Retina (tissue), 1 donor: ENCODE results near the gene BBOX1.
"Not testable (repeated sequence)": the region's sequence is repeated elsewhere in the genome, so short reads cannot be mapped to it uniquely, and the experiment has no call there.

ENCODE experiments used
- DNase-seq: peaks from one replicate; pipeline ENCODE4 v3.0.0-alpha.2; 2016

The BBOX1 gene, protein sequence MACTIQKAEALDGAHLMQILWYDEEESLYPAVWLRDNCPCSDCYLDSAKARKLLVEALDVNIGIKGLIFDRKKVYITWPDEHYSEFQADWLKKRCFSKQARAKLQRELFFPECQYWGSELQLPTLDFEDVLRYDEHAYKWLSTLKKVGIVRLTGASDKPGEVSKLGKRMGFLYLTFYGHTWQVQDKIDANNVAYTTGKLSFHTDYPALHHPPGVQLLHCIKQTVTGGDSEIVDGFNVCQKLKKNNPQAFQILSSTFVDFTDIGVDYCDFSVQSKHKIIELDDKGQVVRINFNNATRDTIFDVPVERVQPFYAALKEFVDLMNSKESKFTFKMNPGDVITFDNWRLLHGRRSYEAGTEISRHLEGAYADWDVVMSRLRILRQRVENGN

DNA sequence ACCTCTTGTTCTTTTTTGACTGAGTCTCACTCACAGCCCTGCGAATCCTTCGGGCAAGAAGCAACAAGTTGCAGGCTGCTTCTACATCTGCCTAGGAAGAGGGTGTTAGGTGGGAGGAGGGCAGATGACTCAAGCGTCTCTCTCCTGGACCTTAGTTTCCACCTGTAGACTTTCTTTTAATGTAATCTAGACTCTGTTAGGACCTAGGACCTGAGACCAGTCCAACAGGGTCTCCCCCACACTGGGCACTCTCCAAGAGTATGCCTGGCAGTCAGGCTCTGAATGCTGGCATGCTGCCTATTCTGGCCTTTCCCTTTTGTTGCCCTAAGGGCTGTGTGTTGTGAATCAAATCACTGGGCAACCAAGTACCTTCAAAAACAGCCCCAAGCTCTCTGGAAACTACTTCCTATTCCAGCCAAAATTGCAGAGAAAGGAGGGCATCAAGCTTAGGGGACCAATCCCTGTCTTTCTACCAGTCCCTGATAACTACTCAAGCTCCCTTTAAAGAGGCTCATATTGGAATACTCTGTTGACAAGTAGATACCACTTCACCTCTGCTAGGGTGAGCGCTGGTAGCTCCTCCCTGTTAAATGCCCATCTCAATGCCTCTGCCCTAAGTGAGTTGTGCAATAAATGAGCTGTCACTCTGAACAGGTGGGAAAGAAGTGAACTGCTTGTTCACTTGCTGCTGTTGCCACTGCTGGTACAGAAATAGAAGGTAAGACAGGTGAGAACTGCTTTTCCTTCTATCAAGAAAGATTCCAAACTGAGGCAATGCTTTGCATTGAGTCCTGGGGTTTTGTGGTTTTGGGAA, at the start of gene BBOX1:
BBOX1 (plus strand) TSS at position 514 of the 814 bp plus-strand sequence. CDS start 14,616 bp downstream, outside the sequence.
- no peak for DNase-seq

DNA sequence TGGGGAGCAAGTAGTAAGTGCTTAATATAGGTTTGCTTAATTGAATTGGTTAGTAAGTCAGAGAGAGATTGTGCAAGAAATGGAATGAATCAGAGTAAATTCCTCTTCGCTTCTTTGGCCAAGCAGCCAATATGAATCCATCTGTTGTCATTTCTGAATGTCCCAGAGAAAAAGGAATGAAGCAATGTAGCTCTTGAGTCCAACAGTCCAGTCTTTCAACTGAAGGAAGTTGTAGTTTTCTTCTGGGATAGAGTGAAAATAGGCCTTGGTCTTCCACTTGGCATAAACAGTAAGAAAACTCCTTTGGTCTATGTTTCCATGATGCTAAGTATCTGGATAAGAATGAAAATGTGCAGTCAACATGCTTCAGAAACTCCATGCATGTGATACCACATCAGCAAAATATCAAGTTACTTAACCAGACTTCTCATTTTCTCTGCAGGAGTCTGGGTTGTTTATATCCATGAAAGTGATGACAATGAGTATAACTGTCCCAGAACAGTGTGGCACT, 48.5 kb upstream of the BBOX1 start:
- no peak for DNase-seq

- DNase-seq = peak; percentile 74
Measured at GRCh38 chr11:26993965-26994457, 46.6 kb upstream of the BBOX1 start, which contains the start of gene FIBIN. FIBIN (plus strand) TSS chr11:26994112; CDS start chr11:26994527, 415 bp downstream.

DNA sequence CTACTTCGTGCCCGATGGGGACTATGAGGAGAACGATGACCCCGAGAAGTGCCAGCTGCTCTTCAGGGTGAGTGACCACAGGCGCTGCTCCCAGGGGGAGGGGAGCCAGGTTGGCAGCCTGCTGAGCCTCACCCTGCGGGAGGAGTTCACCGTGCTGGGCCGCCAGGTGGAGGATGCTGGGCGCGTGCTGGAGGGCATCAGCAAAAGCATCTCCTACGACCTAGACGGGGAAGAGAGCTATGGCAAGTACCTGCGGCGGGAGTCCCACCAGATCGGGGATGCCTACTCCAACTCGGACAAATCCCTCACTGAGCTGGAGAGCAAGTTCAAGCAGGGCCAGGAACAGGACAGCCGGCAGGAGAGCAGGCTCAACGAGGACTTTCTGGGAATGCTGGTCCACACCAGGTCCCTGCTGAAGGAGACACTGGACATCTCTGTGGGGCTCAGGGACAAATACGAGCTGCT, 46.0 kb upstream of the BBOX1 start:
- no peak for DNase-seq

DNA sequence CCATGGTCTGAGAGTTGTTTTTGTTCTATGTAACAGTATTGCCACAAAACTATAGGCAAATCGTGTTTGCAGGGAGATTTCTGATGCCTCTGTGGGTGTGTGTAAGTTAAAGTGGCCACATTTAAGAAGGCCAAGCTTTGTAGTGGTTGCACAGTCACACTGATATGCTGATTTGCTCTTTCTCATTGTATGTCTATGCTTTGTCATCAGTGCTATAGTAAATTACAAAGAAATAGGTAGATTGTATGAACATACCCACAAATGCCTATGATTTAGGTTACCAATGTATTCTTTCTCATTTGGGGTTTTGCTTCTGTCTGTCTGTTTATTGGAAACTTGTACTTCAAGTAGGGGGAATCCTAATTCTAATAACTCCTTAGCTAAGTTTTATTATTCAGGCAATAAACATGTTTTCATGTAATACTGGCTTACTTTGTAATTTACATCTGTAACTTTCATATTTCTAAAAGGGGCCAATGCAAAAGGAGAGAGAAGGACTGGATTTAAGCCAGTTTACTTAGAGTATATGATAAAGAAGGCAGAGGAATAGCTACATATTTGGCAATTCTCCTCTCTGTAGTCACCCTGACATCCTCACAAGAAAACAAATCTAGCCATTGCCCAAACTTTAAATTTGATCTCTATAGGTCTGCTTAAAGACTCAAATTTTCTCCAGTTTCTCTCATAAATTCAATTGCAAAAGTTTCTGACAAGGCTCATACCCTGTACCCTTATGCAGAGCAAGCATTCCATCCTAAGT, 44.7 kb upstream of the BBOX1 start:
- no peak for DNase-seq

GRCh38 chr11:26997378-26997777, 43.2 kb upstream of the BBOX1 start:
- DNase-seq = no peak

DNA sequence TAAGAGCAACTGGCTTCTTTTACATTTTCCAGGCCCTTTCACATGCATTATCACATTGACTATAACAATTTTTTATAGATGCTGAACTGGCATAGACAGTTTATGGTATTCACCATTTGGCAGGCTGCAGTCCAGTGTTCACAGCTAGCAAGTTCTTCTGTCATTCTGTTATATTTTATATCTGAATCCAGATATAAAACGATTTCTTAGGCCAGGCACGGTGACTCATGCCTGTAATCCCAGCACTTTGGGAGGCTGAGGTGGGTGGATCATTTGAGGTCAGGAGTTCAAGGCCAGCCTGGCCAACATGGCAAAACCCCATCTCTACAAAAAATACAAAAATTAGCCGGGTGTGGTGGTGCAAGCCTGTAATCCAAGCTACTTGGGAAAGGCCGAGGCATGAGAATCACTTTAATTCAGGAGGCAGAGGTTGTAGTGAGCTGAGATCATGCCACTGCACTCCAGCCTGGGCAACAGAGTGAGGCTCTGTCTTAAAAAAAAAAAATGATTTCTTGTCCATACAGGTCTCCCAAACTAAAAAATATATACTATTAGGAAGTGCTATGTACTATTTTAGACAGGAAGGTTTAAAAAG, 39.4 kb upstream of the BBOX1 start:
- not testable (repeated sequence) for DNase-seq

GRCh38 chr11:27002431-27002830, 38.2 kb upstream of the BBOX1 start:
- DNase-seq = no peak

DNA sequence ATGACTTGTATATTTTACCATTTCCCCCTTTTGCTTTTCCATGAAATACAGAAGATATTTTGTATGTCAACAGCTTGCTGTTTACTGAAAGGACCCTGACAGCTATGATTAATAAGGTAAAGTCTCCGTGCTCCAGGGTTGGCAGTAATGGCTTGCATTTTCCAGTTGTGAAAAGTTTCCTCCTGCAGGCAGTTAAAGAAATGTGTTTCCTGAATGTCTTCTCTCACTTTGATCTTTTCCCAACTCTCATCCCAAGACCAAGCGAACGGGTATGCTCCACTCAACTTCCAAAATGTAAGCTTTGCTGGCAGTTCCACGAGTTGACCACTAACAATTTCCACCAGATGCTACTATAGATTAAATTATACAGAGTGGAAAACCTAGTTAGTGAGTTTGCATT, 37.8 kb upstream of the BBOX1 start:
- DNase-seq = no peak

DNA sequence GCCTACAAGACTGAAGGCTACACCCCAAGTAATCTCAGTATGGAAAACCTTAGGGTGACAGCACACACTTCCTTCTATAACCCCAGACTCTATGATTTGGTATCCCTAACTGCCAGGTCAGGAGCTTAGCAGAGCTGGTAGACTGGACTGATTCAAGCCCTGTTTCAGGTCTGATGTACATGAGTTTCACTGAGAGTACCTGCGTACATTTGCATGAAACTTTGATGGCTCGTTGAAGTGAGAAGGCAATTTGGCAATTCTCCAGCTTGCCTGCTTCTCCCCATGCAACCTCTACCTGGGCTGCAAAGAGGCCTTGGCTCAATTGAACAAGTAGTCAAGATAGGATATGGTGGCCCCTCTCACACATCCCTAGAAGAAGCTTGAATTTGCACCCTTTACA, 36.5 kb upstream of the BBOX1 start:
- DNase-seq = no peak

DNA sequence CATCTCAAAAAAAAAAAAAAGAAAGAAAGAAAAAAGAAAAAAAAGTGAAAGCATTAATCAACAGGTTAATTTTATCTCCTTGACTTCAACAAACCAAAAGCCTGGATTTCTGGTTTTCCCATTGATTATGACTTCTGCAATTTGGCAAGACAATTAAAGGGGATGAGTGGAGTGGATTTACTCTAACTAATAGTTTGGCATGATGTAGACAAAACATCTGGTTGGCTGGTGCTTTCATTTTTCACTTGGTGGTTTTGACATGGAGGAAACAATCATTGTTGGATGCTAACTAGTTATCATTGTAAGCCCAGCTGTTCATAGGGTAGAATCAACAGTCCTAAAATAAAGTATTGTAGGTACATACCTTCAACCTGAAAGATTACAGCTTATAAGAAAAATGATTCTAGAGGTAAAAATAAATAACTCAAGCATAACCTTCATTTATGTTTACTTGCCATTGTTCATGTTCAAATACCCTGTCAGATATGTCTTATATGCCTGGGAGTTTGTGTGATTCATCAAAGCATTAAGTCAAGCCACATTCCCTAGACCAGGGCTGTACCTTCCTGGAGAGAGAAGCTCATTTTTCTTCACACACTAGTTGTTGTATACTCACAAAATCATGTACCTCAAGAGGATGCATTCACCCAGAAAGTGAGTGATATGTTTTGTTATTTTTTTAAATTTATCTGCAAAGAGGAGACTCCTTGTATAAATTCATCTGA, 31.6 kb upstream of the BBOX1 start:
- no peak for DNase-seq

DNA sequence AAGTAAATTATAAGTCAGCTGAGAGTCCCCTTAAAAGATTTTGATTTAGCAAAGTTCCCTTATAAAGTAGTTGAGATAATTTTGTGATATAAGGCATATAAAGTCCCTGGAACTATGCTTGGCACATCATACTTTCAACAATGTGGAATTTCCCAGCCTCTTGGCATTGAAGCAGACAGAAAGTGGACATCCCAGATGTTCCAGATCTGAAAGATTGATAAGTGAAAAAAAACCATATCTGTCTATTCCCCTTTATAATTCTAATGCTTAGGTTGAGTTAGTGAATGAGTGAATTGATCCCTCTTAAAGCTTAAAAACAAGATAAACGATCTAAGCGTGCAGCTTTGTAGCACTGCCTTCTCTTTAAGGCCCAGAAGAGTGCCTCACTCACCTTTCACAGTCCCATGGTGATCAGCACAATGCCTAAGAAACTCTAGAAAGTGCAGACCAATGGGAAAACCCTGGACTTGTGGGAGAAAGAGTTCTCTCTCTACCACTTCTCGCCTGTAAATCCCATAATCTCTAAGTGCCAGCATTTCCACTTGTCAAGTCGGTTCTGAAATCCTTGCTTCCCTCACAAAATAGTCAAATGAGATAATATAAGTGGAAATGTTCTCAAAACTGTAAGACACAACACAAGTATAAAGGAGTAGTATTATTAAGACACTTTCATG, 28.9 kb upstream of the BBOX1 start:
- DNase-seq = no peak

- no peak for DNase-seq
Measured at GRCh38 chr11:27012234-27012921, 28.2 kb upstream of the BBOX1 start.

DNA sequence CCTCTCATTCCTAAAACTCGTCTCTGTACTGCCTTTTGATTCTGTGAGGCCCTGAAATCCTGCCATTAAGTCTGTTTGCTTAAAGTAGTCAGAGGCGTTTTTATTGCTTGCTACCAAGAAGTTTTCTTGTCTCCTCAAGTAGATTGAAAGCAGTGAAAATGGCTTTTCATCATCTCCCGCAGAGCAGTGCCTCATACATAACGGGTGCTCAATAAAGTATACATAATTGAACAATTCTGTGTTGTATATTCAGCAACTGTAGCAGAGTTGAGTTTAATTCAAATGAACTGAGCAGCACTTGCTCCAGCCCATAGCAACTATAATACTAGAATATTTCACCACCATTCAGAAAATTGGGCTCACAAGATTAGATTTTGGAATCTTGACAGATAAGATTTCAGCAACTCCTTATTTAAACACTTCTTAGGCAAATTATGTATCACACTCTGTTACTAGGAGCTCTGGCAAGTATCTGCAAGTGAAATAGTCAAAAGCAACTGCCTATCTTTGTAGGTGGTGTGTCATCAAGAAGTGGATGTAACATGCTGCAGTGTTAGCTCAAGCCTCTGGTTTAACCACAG, 26.7 kb upstream of the BBOX1 start:
- peak; percentile 28 for DNase-seq

GRCh38 chr11:27018902-27019529, 21.6 kb upstream of the BBOX1 start:
- no peak for DNase-seq

DNA sequence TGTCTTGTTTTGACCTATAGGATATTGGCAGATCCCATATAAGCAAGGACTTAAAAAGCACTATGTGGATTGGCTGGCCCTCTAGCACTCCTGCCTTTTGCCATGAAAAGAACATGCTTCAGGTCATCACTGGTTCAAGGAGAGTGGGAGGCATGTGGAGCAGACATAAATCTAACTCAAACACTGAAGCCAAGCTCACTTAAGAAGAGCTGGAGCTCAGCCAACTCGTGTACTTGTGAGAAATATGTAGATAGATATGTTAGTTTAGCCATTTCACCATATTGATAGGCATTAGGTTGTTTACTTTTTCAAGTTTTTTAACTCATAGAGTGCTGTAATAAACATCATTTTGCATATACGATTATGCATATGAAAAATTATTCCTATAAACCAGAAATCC, 19.9 kb upstream of the BBOX1 start:
- DNase-seq = no peak

- DNase-seq = no peak
Measured at GRCh38 chr11:27022659-27023251, 17.9 kb upstream of the BBOX1 start.

DNA sequence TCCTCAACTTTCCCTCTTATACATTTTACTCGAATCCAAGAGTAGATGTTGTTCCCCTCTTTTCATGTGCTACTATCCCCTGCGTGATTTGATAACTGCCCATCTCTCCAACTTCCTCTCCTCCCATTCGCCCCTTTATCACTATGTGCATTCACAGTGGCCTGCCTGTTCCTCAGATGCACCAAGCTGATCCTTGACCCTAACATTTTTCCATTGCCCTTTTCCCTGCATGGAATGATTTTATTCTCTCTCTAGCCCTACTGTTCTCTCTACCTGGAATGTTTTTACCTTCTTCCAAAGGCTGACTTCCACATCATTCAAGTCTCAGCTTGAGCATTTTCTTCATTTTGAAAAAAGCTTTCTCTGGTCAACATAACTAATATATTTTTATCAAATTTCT, 15.8 kb upstream of the BBOX1 start:
- no peak for DNase-seq
